GM18870 (cell line): ENCODE results near the gene PLEKHG4B.

ENCODE experiments used
- ATAC-seq: cut with Tn5 transposase; IDR thresholded peaks from one replicate; pipeline ENCODE4 v1.9.1; 2021; ENCODE audit warnings: moderate library complexity; ENCODE audit not compliant: unreplicated experiment

PLEKHG4B gene

DNA sequence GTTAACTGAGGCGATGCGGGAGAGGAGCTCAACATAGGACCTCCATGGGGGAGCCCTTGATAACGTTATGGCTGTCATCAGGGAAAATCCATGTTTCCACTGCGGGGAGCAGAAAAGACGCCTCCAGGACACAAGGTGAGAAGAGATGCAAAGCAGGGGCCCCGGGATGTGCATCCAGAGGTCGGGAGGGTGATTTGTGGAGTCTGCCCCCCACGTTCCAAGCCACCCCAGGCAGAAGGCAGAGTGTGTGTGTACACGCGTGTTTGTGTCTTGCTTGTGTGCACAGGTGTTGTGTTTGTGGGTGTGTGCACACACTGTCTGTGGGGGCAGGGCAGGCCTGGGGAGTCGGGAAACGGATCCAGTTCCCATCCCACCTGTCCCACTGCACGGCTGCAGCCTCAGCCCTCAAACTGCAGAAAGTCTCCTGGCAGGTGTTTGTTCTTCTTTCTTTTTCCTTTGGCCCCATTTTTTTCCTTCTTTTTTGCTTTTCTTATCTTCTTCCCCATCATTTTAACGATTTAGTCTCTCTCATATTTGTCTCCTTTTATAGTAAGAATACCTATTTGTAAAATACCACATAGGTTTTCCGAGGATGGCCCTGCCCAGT lies 17.4 kb upstream of the PLEKHG4B start:
- no peak for ATAC-seq

DNA sequence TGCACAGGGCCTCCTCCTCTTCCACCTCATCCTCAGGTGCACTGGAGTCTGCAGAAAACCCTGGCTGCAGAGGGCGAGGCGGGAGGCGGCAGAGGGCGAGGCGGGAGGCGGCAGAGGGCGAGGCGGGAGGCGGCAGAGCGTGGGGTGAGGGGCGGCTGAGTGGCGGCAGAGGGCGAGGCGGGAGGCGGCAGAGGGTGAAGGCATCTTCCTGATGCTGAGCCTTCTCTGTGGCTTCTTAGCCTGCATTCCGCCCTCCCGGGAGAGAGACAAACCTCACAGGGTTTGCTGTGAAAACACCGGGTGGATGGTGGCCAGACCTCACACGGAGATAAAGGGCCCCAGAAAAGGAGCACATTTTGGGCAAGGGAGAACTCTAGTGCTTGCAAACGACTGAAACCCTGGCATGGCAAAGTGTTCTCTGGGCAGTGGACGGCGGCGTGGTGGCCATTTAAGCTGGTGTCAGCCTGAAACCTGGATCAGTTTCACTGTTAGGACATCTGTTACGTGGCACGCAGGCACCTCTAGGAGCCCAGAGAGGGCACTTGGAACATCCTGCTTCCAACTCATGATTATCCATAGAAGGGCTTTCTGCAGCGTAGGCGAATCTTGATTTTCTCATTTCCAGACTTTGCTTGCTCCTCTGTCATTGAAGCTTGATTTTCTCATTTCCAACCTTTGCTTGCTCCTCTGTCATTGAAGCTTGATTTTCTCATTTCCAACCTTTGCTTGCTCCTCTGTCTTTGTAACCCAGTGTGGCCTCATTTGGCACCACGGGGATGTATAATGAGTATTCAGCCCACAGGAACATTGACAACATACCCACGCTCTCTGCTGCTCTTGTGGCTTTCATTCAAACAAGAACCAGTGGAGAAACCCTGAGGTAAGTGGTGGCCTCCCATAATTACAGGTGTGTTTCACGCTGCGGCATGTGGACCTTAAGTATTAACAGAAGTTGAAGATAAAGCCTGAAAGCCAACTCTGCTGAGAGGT lies 16.3 kb upstream of the PLEKHG4B start:
- no peak for ATAC-seq

DNA sequence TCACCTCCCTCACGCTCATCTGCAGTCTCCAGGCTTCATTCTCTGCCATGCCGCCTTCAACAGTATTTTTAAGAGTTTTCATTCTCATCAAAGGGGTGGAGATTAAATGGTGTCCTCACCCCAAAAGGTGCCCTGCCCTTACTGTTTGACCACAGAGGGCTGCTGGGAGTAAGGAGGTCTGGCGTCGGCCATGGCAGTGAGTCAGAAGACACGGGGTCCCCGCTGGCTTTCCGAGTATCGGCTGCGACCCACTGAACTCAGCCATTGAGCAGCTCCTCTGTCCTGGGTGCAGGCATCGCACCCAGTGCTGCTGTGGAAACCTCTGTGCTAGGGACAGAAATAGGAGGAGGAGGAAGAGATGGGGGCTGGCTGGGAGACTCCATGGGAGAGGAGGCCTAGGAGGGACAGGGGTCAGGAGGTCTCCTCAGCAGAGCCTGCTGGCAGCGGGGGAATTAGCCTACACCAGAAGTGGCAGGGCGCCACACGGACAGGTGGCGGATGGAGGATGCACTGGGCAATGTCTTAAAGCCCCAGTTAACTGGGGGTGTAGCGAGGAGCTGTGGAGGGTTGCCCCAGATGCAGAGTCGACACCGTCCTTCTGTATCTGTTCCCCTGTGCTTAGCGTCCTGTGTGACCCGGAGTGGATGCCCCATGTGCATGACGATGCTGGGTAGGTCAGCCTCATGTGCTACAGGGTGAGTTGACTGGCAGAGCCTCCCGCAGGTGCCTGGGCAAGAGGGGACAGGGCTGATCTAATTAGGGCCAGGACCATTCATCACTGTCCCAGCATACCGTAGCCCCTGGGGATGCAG lies 15.4 kb upstream of the PLEKHG4B start:
- ATAC-seq, result no peak

DNA sequence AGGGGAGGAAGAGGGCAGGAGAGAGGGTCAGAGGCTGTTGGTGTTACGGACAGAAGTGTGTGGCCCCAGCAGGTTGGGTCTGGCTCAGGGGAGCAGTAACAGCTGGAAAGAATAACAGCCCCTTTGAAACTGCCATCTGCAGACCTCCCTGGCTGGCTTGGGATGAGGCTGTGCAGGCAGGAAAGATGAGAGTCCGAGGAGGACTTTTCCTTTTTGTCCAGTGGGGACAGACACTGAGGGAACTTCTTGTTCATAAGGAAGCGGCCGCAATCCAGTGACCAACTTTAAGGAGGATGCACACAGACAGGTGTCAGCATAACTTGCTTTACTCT lies 14.8 kb upstream of the PLEKHG4B start:
- no peak for ATAC-seq

DNA sequence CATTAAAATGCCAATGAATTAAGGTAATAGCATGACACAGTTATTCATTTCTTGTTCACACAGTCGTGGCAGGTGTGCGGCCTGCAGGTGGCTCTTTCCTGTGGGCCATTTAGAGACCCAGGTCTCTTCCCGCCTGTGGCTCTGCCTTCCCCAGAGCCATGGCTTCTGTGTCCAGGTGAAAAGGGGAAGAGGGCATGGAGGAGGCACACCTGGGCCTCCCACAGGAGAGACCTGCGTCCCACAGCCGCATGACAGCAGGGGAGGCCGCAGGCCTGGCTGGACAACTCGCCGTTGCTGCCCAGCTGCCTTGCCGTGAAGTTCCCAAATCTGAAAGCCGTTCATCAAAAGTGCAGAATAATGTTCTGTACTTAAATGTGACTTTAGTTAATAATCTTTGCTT lies 14.4 kb upstream of the PLEKHG4B start:
- ATAC-seq, result no peak

DNA sequence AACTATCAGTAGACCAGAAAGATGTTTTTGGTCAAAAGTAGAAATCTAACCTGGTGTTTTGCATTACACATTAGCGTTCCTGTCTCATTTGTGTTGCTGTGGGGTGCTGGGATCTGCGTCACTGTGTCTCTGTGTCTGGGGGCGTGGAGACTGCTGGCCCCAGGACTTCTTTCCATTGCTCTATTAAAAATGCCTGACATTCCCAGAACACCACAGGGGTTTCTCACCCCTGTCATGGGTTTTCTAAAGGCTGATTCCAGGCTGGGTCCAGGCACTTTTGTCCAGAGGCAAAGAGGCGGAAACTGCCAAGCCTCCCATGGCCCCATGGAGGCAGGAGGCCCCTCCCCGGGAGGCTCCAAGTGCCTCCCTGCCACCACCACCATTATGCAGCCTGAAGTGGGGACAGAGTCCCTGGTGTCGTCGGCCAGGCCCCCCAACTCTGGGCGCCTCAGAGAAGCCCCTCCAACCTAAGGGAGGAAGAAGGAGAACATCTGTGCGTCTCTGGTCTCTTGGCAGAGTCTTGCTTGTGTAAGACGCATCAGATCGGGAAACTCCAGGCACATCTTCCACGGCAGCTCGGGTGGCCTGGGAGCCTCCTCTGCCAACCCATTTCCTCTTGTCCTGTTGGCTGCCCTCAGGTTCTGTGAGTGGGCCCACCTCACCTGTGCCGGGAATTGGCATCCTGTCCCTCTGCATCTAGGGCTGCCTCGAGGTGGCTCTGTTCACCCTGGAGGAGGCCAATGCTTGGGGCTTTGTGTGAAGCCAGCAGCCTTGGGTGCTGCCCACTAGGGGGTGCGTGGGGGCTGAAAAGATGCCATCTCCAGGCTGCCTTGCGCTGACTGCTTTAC lies 13.8 kb upstream of the PLEKHG4B start:
- no peak for ATAC-seq

DNA sequence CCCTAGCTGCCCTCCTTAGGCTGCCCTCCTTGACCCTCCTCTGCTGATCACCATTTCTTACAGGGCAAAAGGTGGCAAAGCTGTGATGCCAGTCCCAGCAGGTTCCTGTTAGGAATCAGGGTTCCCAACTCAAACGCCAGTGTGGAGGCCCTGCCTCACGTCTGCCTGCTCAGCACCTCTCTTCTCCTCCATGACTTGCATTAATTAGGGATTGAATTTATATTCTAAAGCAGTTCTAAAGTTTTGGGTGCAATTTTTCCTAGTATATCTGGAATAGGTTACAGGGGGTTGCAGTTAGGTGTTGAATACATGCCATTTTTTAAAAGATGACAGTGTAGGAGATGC lies 13.2 kb upstream of the PLEKHG4B start:
- no peak for ATAC-seq

DNA sequence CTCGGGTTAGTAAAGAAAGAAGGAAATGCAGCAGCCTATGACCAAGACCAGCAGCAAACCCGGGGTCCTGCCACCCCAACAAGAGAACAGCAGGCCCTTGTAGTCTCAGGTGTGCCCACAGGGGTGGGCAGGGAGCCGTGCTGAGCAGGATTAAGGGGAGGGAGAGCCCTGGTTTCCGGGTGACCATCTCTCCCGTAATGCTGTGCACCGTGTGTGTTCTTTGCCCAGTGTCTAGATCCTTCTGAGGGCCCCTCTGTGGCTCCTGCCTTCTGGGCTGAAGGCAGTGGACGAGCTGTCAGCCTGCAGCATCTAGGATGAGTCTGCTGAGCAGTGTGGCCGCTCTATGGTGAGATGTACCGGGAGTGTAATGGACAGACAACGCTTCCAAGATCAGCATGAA lies 12.7 kb upstream of the PLEKHG4B start:
- no peak for ATAC-seq

DNA sequence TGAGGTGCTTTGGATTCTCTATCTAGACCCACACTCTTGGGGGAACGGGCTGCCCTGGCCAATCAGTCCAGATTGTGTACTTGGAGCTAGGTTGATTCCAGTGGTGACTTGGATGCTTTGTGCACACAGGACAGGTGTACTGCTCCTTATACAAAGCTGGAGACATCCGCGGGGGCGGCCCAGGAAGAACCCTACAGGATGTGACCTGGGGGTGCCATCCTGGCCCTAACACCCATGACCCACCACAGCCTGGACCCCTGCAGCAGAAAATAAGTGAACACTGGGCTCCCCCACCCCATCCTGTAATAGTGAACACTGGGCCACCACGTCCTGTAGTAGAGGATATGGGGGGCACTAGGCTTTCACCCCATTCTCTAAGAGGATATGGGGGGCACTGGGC lies 12.1 kb upstream of the PLEKHG4B start:
- no peak for ATAC-seq

DNA sequence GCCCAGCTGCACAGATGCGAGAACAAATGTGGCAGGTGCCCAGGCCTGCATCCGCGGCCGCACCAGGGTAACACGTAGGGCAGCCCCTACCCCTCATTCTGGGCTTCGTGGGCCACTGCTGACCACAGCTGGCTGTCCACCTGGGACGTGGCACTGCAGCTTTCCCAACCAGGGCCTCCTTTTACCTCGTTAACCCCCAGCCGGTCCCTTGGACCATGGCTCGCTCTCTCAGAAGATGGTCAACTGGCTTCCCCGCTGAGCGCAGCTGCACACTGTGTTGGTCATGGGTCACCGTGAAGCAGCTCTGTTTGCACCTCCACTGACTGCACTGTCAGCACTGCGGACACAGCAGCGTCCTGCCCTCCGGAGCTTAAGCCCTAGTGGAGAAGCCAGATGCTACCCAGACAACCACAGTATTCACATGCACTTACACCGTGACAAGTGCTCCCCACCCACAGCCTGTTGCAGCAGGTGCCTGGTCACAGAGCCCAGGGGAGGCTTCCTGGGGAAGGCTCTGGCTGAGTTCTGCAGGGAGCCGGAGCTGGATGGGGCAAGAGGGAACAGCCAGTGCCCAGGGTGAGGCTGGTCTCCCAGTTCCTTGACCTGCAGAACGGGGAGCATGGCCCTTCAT lies 10.5 kb upstream of the PLEKHG4B start:
- ATAC-seq, result no peak

DNA sequence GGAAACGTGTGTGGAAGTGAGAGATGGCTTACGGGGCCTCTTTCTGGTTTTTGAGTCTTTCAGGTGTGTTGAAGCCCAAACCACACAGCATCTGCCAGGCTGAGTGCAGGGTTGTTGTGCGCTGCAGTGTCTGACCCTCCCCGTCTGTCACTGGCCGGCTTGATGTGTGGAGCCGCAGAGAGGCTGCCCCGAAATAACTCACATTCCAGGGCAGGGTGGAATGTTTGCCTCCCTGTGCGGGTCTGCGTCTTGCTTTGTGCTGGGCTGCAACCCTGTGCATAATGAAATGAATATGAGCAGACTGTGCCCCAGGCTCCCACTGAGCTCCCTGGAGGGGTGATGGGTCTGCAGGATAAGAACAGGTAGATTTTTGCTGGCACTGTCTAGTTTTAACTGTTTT lies 9.9 kb upstream of the PLEKHG4B start:
- ATAC-seq, result no peak

DNA sequence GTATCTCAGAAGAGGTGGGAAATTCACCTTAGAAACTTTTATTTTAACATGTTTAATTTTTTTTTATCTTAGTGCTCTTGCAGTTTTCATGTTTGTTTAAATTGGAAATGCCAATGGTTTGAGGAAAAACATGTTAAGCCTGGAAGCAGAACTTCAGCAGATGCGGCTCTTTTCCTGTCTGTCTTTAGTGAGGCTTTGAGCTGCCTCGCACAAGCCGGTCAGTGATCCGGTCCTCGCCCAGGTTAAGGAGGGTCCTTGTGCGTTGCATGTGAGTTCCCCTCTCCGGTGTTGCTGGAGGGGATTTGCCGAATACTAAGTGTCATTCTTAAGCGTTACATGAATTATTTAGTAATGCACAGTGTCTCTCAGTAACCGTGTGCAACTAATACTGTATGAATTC lies 9.4 kb upstream of the PLEKHG4B start:
- no peak for ATAC-seq

DNA sequence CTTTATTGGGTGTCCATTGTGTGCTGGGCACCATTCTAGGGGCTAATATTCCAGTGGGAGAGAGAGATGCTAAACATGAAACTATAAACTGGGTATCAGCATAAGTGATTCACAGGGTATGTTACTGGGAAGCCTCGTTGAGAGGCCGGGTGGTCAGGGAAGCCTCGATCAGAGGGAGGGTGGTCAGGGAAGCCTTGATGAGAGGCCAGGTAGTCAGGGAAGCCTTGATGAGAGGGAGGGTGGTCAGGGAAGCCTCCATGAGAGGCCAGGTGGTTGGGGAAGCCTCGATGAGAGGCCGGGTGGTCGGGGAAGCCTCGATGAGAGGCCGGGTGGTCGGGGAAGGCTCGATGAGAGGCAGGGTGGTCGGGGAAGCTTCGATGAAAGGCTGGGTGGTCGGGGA lies 8.9 kb upstream of the PLEKHG4B start:
- ATAC-seq, result no peak

DNA sequence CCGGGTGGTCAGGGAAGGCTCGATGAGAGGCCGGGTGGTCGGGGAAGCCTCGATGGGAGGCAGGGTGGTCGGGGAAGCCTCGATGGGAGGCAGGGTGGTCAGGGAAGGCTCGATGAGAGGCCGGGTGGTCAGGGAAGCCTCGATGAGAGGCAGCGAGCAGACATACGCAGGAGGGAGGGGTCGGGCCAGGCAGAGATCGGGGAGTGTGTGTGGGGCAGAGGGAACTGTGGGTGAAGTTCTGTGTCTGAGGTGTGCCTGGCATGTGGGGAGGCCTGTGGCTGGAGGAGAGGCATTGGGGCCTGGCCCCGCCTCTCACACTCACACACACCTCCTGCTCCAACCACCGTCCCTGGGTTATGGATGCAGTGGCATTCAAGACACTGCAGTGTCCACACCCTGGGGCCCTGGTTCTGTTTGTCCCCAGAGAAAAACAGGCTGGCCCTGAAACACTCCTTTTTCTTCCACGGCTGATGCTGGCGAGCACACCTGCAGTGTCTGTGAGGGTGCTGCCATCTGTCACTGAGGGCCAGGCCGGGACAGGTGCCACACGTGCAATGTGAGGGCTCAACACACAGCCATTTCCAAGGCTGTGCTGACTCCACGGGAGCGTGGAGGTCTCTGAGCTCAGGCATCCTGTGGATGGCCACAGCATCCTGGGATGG lies 6.5 kb upstream of the PLEKHG4B start:
- no peak for ATAC-seq

DNA sequence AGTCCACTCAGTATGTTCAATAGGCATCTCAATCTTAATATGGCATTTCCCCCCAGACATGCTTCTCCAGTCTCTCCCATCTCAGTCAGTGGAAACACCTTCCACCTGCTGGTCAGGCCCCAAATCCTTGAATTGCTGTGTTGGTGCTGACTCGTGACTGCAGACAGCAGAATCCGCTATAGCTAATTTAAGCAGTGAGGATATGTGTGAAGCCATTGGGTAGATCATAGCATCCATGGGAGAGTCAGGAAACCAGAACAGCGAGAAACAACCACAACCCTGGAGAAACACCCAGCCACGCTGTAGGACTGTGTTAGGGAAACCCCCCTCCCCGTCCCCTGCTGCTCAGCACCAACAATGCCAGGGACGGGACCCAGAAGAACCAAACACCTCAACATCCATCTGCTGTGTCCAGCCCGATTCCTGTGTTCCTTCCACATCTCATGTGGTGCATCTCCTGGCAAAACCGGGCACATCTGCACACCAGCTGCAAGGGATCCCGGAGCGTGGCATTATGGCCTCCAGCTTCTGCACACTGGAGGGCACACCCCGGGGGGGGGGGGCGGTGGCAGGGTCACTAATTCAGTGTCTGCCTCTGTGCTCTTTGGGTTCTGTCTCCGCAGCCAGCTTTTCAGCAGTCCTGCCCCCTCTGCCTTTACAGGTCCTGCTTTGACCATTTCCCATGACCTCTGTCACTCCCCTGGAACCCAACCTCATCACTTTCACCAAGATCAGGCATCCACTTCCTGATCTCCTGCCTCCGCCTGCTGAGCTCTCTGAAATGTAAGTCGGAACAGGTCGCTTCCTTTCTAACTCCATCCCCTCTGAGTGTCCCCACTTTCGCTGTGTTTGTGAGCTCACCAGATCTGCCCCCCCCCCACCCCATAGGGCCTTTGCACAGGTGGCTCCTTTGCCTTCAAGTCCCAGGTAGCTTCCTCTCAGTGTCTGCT lies 2.4 kb upstream of the PLEKHG4B start:
- no peak for ATAC-seq

DNA sequence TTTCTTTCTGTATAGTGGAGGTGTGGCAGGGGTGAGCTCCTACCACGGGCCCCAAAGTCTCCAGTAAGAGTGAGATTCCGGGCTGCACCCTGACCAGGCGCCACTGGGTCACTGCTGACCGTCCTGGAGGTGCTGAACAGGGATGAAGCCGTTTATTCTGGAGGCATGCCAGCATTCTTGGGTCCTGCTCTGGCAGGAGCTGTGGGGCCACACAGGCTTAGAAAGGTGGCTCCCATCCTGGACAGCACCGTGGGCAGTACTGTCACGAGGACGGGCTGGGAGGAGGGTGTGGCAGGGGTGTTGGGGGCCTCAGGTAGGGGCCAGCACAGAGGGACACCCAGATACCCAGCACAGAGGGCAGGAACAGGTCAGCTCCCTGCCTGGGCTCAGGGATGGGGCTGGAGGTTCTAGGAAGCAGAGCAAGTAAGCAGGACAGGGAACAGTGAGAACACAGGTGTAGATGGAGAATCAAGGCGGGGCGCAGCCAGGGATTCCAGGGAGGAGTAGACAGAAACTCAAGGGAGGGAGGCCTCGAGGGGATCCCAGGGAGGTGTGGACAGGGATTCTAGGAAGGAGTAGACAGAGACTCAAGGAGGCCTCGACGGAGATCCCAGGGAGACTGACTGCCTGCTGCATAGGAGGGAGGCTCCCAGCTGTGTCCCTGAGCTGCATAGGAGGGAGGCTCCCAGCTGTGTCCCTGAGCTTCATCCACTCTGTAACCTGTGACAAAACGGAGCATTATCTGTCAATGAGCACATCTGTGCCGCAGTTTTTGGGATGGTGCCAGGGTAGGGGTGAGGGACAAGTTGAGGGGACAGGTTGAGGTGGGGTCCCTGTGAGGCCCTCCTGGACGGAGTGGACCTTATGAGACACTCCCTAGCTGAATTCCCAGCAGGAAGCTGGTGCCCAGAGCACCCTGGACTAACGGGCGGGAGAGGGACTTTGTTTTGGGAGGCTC lies 1.1 kb upstream of the PLEKHG4B start:
- ATAC-seq, result no peak

DNA sequence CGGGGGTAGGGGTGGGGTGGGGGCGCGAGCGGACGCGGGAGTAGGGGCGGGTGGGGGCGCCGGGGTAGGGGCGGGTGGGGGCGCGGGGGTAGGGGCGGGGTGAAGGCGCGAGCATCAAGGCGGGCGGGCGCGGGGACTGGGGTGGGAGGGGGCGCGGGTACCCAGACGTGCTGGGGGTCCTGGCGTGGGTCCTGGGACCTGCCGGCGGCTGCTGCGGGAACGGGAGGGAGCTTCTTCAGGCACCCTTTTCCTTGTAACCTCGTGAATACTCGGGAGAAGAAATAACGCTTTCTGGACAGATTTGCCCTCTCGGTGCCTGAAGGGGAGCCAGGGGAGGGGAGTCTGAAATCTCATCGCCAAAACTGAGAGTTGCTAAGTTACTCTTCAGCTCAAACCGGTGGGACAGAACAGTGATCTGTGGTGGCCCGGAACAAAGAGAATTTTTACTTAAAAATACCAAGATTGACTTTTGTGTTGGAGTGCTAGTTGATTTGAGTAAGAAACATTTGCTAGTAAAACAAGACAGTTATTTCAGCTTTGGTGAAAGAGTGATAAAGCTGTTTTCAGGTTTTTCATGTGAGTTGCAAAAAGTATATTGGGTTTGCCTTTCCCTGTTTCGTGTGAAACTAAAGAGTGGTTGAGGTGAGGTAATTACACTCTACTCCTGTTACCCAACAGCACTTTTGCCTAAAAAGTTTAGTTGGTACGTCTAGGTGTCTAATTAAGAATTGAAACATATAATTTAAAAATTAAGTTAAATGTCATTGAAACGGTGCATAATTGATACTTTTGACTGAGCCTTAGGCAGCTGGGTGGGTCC lies 643 bp downstream of the PLEKHG4B start:
- ATAC-seq, result no peak
